SU-DHL-6 (cell line): ENCODE data around the gene C8A.

Experiments
- EZH2phosphoT487 ChIP-seq: fragments of 200-600 bp; sonication (generic), shearing (Covaris generic); conservative IDR thresholded peaks from 2 replicates; pipeline ENCODE4 v1.6.1; 2018; ENCODE audit warnings: mild to moderate bottlenecking, antibody characterized with exemption, low read length, moderate library complexity, mixed read lengths
- TF ChIP-seq, protein P1 (sequence below): fragments of 200-600 bp; sonication (generic); IDR thresholded peaks from one replicate; pipeline ENCODE4 v1.5.1; 2017; ENCODE audit warnings: antibody characterized with exemption, mild to moderate bottlenecking, low read length, moderate library complexity; ENCODE audit not compliant: insufficient read depth, poor library complexity, severe bottlenecking

DNA sequence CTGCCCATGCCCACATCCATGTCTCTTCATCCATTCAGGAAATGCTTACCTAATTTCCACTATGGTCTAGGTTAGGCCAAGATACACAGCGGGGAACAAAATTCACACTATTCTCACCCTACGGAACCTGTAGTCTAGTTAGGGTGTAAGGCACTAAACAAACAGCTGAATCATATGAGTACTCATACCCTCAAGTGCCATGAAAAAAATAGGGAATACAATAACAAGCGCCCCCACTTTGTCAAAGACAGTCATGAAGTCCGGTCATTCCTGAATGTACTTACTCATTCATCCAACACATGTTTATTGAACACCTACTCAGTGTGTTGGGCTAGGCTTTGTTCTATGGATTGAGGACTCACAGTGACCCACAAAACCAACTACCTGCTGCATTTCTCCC lies 29.2 kb upstream of the C8A start:
- TF ChIP-seq, protein P1, sequence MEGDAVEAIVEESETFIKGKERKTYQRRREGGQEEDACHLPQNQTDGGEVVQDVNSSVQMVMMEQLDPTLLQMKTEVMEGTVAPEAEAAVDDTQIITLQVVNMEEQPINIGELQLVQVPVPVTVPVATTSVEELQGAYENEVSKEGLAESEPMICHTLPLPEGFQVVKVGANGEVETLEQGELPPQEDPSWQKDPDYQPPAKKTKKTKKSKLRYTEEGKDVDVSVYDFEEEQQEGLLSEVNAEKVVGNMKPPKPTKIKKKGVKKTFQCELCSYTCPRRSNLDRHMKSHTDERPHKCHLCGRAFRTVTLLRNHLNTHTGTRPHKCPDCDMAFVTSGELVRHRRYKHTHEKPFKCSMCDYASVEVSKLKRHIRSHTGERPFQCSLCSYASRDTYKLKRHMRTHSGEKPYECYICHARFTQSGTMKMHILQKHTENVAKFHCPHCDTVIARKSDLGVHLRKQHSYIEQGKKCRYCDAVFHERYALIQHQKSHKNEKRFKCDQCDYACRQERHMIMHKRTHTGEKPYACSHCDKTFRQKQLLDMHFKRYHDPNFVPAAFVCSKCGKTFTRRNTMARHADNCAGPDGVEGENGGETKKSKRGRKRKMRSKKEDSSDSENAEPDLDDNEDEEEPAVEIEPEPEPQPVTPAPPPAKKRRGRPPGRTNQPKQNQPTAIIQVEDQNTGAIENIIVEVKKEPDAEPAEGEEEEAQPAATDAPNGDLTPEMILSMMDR: no peak
- no peak for TF ChIP-seq EZH2phosphoT487
